ENCODE data around the gene PPM1E. TPM values are rescaled to one million over a fixed set of nuclear protein-coding genes. Genes with fewer than 3 reads are reported as not detected.

Gene PPM1E
- total and polyA plus RNA-seq, 8 donors: 0.09 to 1.3 (median 0.42) TPM

DNA sequence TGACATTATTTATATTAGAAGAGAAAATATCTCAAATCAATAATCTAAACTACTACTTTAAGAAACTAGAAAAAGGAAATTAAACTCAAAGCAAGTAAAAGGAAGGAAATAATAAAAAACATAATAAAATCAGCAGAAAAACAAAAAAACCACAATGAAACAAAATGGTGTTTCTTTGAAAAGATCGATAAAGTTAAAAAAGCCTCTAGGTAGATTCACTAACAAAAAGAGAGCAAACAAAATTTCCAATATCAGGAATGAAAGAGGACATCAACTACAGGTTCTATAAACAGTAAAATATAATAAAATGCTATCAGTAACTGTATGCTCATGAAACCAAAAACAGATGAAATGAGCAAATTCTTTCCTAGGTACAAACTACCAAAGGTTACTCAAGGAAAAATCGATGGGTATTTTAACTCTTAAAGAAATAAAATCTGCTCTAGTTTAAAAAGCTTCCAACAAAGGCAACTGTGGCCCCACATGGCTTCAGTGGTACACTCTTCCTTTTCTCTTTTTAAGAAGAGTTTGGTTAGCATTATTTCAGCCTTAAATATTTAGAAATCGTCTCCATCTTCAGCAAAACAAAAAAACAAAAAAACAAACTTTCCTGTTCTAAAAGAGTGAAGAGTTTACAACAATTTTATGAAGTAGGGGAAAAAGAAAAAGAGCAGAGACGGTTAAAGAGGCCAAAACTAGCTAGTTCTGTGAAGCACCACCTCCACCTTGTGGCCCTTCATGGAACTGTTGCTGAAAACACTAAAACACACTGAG is 248.9 kb downstream of the PPM1E start:
- Histone ChIP-seq H3K36me3 (no peaks in the 10 kb centered on the region), H3K9me3 (no peaks in the 10 kb centered on the region), H3K27ac (no peak overlapping the region), H3K4me1 (peaks cover 0 to 13% (median 3%) of the 10 kb centered on the region in 3 donors), H3K27me3 (no peaks in the 10 kb centered on the region), H3K4me3 (no peak overlapping the region)
- intact Hi-C loops (cut with DNase I): loop anchor here in 2 of 3 donors (10.0 kb wide), 2 partner anchors 290 to 420 kb away; no protein-coding TSS in a partner anchor
- FAIRE-seq (peak; percentile 69), ATAC-seq (peak; percentile 74 to 91 (median 88)), DNase-seq (peak in 5 of 6 donors; percentile 21 to 72 (median 37))
- TF ChIP-seq, protein P1, sequence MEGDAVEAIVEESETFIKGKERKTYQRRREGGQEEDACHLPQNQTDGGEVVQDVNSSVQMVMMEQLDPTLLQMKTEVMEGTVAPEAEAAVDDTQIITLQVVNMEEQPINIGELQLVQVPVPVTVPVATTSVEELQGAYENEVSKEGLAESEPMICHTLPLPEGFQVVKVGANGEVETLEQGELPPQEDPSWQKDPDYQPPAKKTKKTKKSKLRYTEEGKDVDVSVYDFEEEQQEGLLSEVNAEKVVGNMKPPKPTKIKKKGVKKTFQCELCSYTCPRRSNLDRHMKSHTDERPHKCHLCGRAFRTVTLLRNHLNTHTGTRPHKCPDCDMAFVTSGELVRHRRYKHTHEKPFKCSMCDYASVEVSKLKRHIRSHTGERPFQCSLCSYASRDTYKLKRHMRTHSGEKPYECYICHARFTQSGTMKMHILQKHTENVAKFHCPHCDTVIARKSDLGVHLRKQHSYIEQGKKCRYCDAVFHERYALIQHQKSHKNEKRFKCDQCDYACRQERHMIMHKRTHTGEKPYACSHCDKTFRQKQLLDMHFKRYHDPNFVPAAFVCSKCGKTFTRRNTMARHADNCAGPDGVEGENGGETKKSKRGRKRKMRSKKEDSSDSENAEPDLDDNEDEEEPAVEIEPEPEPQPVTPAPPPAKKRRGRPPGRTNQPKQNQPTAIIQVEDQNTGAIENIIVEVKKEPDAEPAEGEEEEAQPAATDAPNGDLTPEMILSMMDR (IDR thresholded peaks at IDR 0.05): peak; percentile 78 to 93 (median 90)
- WGBS, 2 donors: 19 to 20% methylated on average over 4 of the region's 4 CpGs

DNA sequence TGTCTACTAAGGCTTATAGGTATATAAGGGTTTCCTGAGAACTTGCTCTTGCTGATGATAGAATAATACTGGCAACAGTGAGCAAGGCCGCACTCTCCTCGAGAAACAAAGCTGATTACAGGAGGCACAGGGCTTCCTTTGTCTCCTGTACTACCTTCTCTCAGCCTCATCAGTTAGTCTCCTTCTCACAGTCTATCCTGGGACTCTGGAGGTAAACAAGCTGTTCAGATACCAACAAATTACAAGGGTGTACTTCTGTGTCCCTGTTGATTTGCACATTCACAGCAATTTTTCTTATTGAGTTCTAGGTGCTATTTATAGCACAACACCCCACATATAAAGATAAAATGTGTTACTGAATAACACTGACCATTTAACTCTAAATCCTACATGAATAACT is 252.3 kb downstream of the PPM1E start:
- Histone ChIP-seq H3K27me3 (no peaks in the 10 kb centered on the region), H3K4me1 (peaks cover 0 to 13% (median 3%) of the 10 kb centered on the region in 3 donors), H3K4me3 (no peak overlapping the region), H3K9me3 (no peaks in the 10 kb centered on the region), H3K27ac (peak overlapping the region in 3 of 4 donors; percentile 6 to 42 (median 12)), H3K36me3 (no peaks in the 10 kb centered on the region)
- WGBS, 2 donors: 18 to 26% methylated on average over 2 of the region's 2 CpGs
- DNase-seq: no peak
- intact Hi-C loops (cut with DNase I): loop anchor here in 2 of 3 donors (10.0 kb wide), 2 partner anchors 293 to 423 kb away; no protein-coding TSS in a partner anchor
- TF ChIP-seq, protein P1 (IDR thresholded peaks at IDR 0.05): no peak
- FAIRE-seq: no peak
- peak in 3 of 4 donors; percentile 31 to 72 (median 51) for ATAC-seq

DNA sequence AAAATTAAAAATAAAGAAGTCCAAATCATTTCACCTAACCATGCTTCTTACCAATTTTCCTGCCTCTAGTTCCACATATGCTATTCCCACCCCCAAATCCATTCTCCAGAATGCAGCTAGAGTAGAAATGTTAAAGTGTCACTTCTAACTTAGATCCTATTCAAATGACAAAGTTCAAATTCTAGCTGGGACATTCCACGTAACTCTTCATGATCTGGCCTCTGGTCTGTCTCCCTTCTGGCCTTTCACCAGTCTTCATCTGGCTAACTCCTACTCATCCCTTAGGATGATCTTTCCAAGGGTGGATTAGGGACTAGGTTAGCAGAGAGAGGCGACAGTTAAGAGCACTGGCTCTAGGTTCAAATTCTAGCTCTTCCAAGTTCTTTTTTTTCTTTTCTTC is 253.1 kb downstream of the PPM1E start:
- Histone ChIP-seq H3K4me3 (no peak overlapping the region), H3K27me3 (no peaks in the 10 kb centered on the region), H3K27ac (peak overlapping the region in 2 of 4 donors; percentile 14 to 42), H3K9me3 (no peaks in the 10 kb centered on the region), H3K36me3 (no peaks in the 10 kb centered on the region), H3K4me1 (peaks cover 0 to 13% (median 3%) of the 10 kb centered on the region in 3 donors)
- no peak for DNase-seq
- intact Hi-C loops (cut with DNase I): loop anchor here in 2 of 3 donors (10.0 kb wide), 2 partner anchors 294 to 424 kb away; no protein-coding TSS in a partner anchor
- no peak for FAIRE-seq
- no peak for ATAC-seq
- TF ChIP-seq, protein P1 (IDR thresholded peaks at IDR 0.05): no peak
- 82 to 86% methylated on average over 2 of the region's 2 CpGs for WGBS, 2 donors

DNA sequence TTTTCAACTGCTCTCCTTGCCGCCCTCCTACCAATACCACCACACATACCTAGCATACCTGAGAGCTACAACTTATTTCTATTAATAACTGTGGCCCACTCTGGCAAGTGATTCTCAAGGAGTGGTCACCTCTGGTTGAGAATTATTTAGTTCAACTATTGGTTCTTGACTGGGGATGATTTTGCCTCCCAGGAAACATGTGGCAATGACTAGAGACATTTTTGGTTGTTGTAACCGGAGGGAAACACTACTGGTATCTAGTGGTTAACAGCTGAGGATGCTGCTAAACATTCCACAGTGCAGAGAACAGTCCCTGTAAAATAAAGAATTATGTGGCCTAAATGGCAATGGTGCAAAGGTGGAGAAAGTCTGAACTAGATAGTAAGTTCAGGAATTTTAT is 254.4 kb downstream of the PPM1E start:
- FAIRE-seq (no peak), DNase-seq (no peak), ATAC-seq (no peak)
- Histone ChIP-seq H3K4me3 (no peak overlapping the region), H3K36me3 (no peaks in the 10 kb centered on the region), H3K4me1 (peaks cover 0 to 13% (median 3%) of the 10 kb centered on the region in 3 donors), H3K27ac (no peak overlapping the region), H3K27me3 (no peaks in the 10 kb centered on the region), H3K9me3 (no peaks in the 10 kb centered on the region)
- TF ChIP-seq, protein P1 (IDR thresholded peaks at IDR 0.05): no peak
- 88 to 98% methylated on average over 2 of the region's 2 CpGs for WGBS, 2 donors
- intact Hi-C loops (cut with DNase I): no loop called here

DNA sequence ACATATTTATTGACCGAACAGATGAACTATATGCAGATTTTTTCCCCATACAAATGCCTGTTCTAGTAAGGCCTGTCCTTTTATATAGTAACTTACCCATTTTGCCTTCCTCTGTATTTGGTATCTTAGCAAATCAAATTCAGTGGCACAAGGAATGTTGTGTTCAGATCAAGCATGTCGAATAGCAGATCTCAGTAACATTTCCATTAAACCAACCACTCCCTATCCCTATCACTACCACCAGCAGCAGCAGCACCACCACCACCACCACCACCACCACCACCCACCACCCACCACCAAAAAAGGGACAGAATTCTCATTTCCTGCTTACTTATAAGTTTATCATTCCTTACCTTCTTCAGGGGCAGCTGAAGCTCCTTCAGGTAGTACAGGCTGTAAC is 256.3 kb downstream of the PPM1E start:
- DNase-seq (no peak), FAIRE-seq (no peak), ATAC-seq (no peak)
- TF ChIP-seq, protein P1 (IDR thresholded peaks at IDR 0.05): no peak
- Histone ChIP-seq H3K36me3 (no peaks in the 10 kb centered on the region), H3K4me3 (no peak overlapping the region), H3K9me3 (no peaks in the 10 kb centered on the region), H3K4me1 (peaks cover 0 to 13% (median 3%) of the 10 kb centered on the region in 3 donors), H3K27ac (no peak overlapping the region), H3K27me3 (no peaks in the 10 kb centered on the region)
- intact Hi-C loops (cut with DNase I): no loop called here
- WGBS, 2 donors: 86 to 88% methylated on average over 2 of the region's 2 CpGs
